H1 (cell line): ENCODE measurements around the gene PLXNB3. TPM values are rescaled to one million over a fixed set of nuclear protein-coding genes. Genes with fewer than 3 reads are reported as not detected.
"Not testable (repeated sequence)": the region's sequence is repeated elsewhere in the genome, so short reads cannot be mapped to it uniquely, and the experiment has no call there.

ENCODE experiments used
- CTCF ChIA-PET: fragments of 300-600 bp; sonication (Branson Sonifier 250); formaldehyde crosslinking; loops from one replicate; lab custom pipeline; 2021; ENCODE audit not compliant: partially characterized antibody; lab: Charles Lee
- POLR2A ChIA-PET: fragments of 300-600 bp; sonication (Branson Sonifier 250); formaldehyde crosslinking; loops from one replicate; lab custom pipeline; 2021; ENCODE audit warnings: inconsistent platforms; ENCODE audit not compliant: partially characterized antibody; lab: Charles Lee
- DNase-seq, 2 experiments: peaks; one replicate each; pipeline versions ENCODE4 v3.0.0 to v3.0.0-alpha.2; 2010 to 2022; ENCODE audit warnings: low spot score in 2 of 2, low read depth in 1 of 2, mixed read lengths in 1 of 2
- FAIRE-seq: peaks from 2 replicates; lab custom pipeline; 2011; peaks lifted over from hg19 to GRCh38; lab: Jason Lieb, UNC
- H2AFZ ChIP-seq: 2 replicates; pipeline ENCODE4 v1.8.1; 2012; ENCODE audit warnings: low read length, inconsistent platforms
- H2AK5ac ChIP-seq: 2 replicates; pipeline ENCODE4 v1.6.1; 2013; ENCODE audit warnings: low read depth, low read length
- H2BK120ac ChIP-seq: replicated peaks from 2 replicates; pipeline ENCODE3; 2013; ENCODE audit warnings: low read depth, low read length, inconsistent platforms
- H2BK12ac ChIP-seq: 2 replicates; pipeline ENCODE4 v1.6.1; 2013; ENCODE audit warnings: low read depth, low read length
- H2BK15ac ChIP-seq: 2 replicates; pipeline ENCODE4 v1.6.1; 2013; ENCODE audit warnings: low read length
- H2BK20ac ChIP-seq: 2 replicates; pipeline ENCODE4 v1.6.1; 2013; ENCODE audit warnings: low read length
- H2BK5ac ChIP-seq: 2 replicates; pipeline ENCODE4 v1.6.1; 2013; ENCODE audit warnings: low read depth, low read length
- H3K14ac ChIP-seq: 2 replicates; pipeline ENCODE4 v1.6.1; 2013; ENCODE audit warnings: inconsistent platforms; ENCODE audit not compliant: insufficient read length
- H3K18ac ChIP-seq: 2 replicates; pipeline ENCODE4 v1.6.1; 2013; ENCODE audit warnings: low read length; ENCODE audit errors: extremely low read depth
- H3K23ac ChIP-seq: 2 replicates; pipeline ENCODE4 v1.6.1; 2013; ENCODE audit warnings: inconsistent platforms; ENCODE audit not compliant: insufficient read length
- H3K23me2 ChIP-seq: 2 replicates; pipeline ENCODE4 v1.6.1; 2013; ENCODE audit warnings: low read depth, low read length
- H3K27ac ChIP-seq: 2 replicates; pipeline ENCODE4 v1.6.1; 2011; ENCODE audit warnings: low read depth, low read length, inconsistent platforms
- H3K27me3 ChIP-seq, 4 experiments: replicated peaks in 1 of 4; 1 replicate in 1 of 4; 2 replicates in 3 of 4; pipeline versions ENCODE4 v1.6.1 to v1.8.1; 2011 to 2013; ENCODE audit warnings: low read length in 3 of 4, mild to moderate bottlenecking in 3 of 4, inconsistent platforms in 2 of 4, mixed read lengths in 2 of 4, moderate library complexity in 1 of 4; ENCODE audit not compliant: control insufficient read depth in 3 of 4, insufficient read depth in 3 of 4; ENCODE audit errors: extremely low read depth in 1 of 4
- H3K36me3 ChIP-seq, 4 experiments: 2 replicates each; pipeline versions ENCODE4 v1.6.1 to v1.8.1; 2011 to 2013; ENCODE audit warnings: mild to moderate bottlenecking in 4 of 4, low read length in 3 of 4, moderate library complexity in 2 of 4, control low read depth in 1 of 4, inconsistent platforms in 1 of 4; ENCODE audit not compliant: insufficient read depth in 4 of 4, control insufficient read depth in 2 of 4
- H3K4ac ChIP-seq: replicated peaks from 2 replicates; pipeline ENCODE3; 2013; ENCODE audit warnings: low read length, low read depth, mixed read lengths, inconsistent platforms; ENCODE audit not compliant: insufficient read length
- H3K4me1 ChIP-seq, 4 experiments: replicated peaks in 1 of 4; 1 replicate in 1 of 4; 2 replicates in 3 of 4; pipeline versions ENCODE4 v1.6.1 to v1.8.1; 2011 to 2013; ENCODE audit warnings: low read length in 3 of 4, inconsistent platforms in 2 of 4, mixed read lengths in 1 of 4; ENCODE audit not compliant: insufficient read depth in 4 of 4, control insufficient read depth in 3 of 4
- H3K4me2 ChIP-seq, 2 experiments: 2 replicates each; pipeline versions ENCODE4 v1.6.1 to v1.8.1; 2011 to 2013; ENCODE audit warnings: low read depth in 2 of 2, low read length in 2 of 2, control low read depth in 1 of 2, inconsistent platforms in 1 of 2, mild to moderate bottlenecking in 1 of 2; ENCODE audit not compliant: insufficient read depth in 1 of 2
- H3K4me3 ChIP-seq, 4 experiments: fragments of 200-600, 300-600 bp in 1 of 4; sonication (generic), shearing (Covaris generic), sonication (Bioruptor Twin) in 1 of 4; 2 replicates each; pipeline versions ENCODE4 v1.5.1 to v1.8.1; 2011 to 2016; ENCODE audit warnings: low read length in 4 of 4, low read depth in 3 of 4, control low read depth in 2 of 4, inconsistent platforms in 2 of 4, mild to moderate bottlenecking in 2 of 4, mixed read lengths in 1 of 4, moderate library complexity in 1 of 4; ENCODE audit not compliant: insufficient read depth in 2 of 4; ENCODE audit errors: extremely low read depth in 1 of 4
- H3K56ac ChIP-seq: replicated peaks from 2 replicates; pipeline ENCODE3; 2013; ENCODE audit warnings: low read depth, mild to moderate bottlenecking, mixed read lengths, low read length, inconsistent platforms; ENCODE audit not compliant: insufficient read length
- H3K79me1 ChIP-seq: 2 replicates; pipeline ENCODE4 v1.6.1; 2013; ENCODE audit warnings: low read depth, low read length, control low read depth
- H3K79me2 ChIP-seq, 2 experiments: 2 replicates each; pipeline versions ENCODE4 v1.6.1 to v1.8.1; 2012 to 2013; ENCODE audit warnings: low read length in 2 of 2, mild to moderate bottlenecking in 2 of 2, inconsistent platforms in 1 of 2; ENCODE audit not compliant: insufficient read depth in 2 of 2, control insufficient read depth in 1 of 2
- H3K9ac ChIP-seq, 4 experiments: replicated peaks in 1 of 4; 1 replicate in 1 of 4; 2 replicates in 3 of 4; pipeline versions ENCODE4 v1.6.1 to v1.8.1; 2011 to 2013; ENCODE audit warnings: low read depth in 3 of 4, low read length in 3 of 4, control low read depth in 2 of 4, mild to moderate bottlenecking in 2 of 4, moderate library complexity in 2 of 4, inconsistent platforms in 1 of 4; ENCODE audit errors: extremely low read depth in 1 of 4
- H3K9me3 ChIP-seq, 2 experiments: 2 replicates each; pipeline versions ENCODE4 v1.6.1 to v1.8.1; 2012 to 2013; ENCODE audit warnings: mild to moderate bottlenecking in 2 of 2, moderate library complexity in 2 of 2, control low read depth in 1 of 2, inconsistent platforms in 1 of 2, low read depth in 1 of 2, low read length in 1 of 2, mixed read lengths in 1 of 2; ENCODE audit not compliant: insufficient read depth in 2 of 2
- H4K20me1 ChIP-seq, 2 experiments: replicated peaks in 1 of 2; 2 replicates each; pipeline versions ENCODE3 to v1.8.1; 2011 to 2013; ENCODE audit warnings: inconsistent platforms in 2 of 2, low read length in 2 of 2, mild to moderate bottlenecking in 1 of 2; ENCODE audit not compliant: insufficient read depth in 2 of 2, control insufficient read depth in 1 of 2
- H4K5ac ChIP-seq: 2 replicates; pipeline ENCODE4 v1.6.1; 2013; ENCODE audit warnings: low read length, low read depth, mixed read lengths, inconsistent platforms; ENCODE audit not compliant: insufficient read length
- H4K8ac ChIP-seq: 2 replicates; pipeline ENCODE4 v1.8.0; 2013; ENCODE audit warnings: mild to moderate bottlenecking, moderate library complexity, low read length, inconsistent platforms; ENCODE audit not compliant: insufficient read depth; ENCODE audit errors: extremely low read depth
- H4K91ac ChIP-seq: replicated peaks from 2 replicates; pipeline ENCODE3; 2013; ENCODE audit warnings: low read length, mixed read lengths, inconsistent platforms; ENCODE audit not compliant: insufficient read length
- WGBS, 2 experiments: shearing (Covaris generic) in 1 of 2; methylation state at CpG; one replicate each; pipeline versions ENCODE4 v1.1.6 to v1.1.7; 2013 to 2015; ENCODE audit warnings: low lambda C conversion rate in 2 of 2, mixed read lengths in 2 of 2, inconsistent platforms in 1 of 2, low coverage in 1 of 2, missing lambda C conversion rate in 1 of 2; ENCODE audit not compliant: insufficient replicate concordance in 2 of 2, insufficient coverage in 1 of 2, insufficient read length in 1 of 2; ENCODE audit errors: extremely low coverage in 1 of 2, missing lambda C conversion rate in 1 of 2; 5-methylcytosine and 5-hydroxymethylcytosine counted together
- polyA plus RNA-seq, 7 experiments: library from polyadenylated mRNA; depleted of rRNA in 3 of 7; stranded (reverse) in 5 of 7; unstranded in 2 of 7; fragments of >200 nt in 5 of 7; fragments of 200-250 nt in 2 of 7; gene quantifications; 1 replicate in 5 of 7; 2 replicates in 1 of 7; 4 replicates in 1 of 7; pipeline versions ENCODE4 v1.2.1 to v1.2.3, GENCODE V29; 2011 to 2013; ENCODE audit warnings: missing spikeins in 2 of 7, mixed read lengths in 2 of 7
- total RNA-seq: library from RNA; stranded (reverse); fragmentation: NEBNext Ultra II Directional; extraction: Animal tissue kit (Norgen Biotek cat#: 25700); gene quantifications from 2 replicates; pipeline ENCODE4 v1.2.1, GENCODE V29; 2021

The PLXNB3 gene
- total and polyA plus RNA-seq, 2 of the 8 experiments (the other 6 are each of a cell fraction or from before 2014, with no cell fraction given), result 1.2 to 2.7 TPM

GRCh38 chrX:153745067-153745433 lies 19.0 kb upstream of the PLXNB3 start:
- H3K4ac ChIP-seq, H3K27ac ChIP-seq, H3K9me3 ChIP-seq, H3K23ac ChIP-seq, H3K36me3 ChIP-seq, H3K23me2 ChIP-seq, H4K8ac ChIP-seq, H2BK120ac ChIP-seq, H3K56ac ChIP-seq, H2BK20ac ChIP-seq, H3K4me1 ChIP-seq, H4K5ac ChIP-seq, DNase-seq, H3K27me3 ChIP-seq, FAIRE-seq, H2BK5ac ChIP-seq, H4K20me1 ChIP-seq, H3K14ac ChIP-seq, H3K9ac ChIP-seq, H2AK5ac ChIP-seq, H3K18ac ChIP-seq, H3K79me2 ChIP-seq, H4K91ac ChIP-seq, H3K79me1 ChIP-seq, H2BK15ac ChIP-seq, H2AFZ ChIP-seq, H2BK12ac ChIP-seq: not testable (repeated sequence)
- Histone ChIP-seq H3K4me2 (peak overlapping the region in 1 of 2 experiments; percentile 60; a peak in 2 of 4 replicates), H3K4me3 (peak overlapping the region in 1 of 4 experiments; percentile 60; a peak in 1 of 8 replicates)
- CTCF ChIA-PET, result interaction anchor here (0.9 to 1.6 kb wide), 3 partner anchors 10 to 18 kb away, joined by 3 to 4 read pairs (median 4); no protein-coding TSS in a partner anchor
- 100% methylated on average over 1 of the region's 12 CpGs; no CpG with 5 or more reads in 1 of the 2 experiments for WGBS, 2 experiments
- POLR2A ChIA-PET, result interaction anchor here (0.6 kb wide), 1 partner anchor 16 kb away, joined by 3 read pairs; no protein-coding TSS in a partner anchor
